ENCODE measurements around the gene LMO4.
A peak's percentile ranks its signal among the peaks of the same experiment; 100 is the strongest.

Gene LMO4, protein sequence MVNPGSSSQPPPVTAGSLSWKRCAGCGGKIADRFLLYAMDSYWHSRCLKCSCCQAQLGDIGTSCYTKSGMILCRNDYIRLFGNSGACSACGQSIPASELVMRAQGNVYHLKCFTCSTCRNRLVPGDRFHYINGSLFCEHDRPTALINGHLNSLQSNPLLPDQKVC

DNA sequence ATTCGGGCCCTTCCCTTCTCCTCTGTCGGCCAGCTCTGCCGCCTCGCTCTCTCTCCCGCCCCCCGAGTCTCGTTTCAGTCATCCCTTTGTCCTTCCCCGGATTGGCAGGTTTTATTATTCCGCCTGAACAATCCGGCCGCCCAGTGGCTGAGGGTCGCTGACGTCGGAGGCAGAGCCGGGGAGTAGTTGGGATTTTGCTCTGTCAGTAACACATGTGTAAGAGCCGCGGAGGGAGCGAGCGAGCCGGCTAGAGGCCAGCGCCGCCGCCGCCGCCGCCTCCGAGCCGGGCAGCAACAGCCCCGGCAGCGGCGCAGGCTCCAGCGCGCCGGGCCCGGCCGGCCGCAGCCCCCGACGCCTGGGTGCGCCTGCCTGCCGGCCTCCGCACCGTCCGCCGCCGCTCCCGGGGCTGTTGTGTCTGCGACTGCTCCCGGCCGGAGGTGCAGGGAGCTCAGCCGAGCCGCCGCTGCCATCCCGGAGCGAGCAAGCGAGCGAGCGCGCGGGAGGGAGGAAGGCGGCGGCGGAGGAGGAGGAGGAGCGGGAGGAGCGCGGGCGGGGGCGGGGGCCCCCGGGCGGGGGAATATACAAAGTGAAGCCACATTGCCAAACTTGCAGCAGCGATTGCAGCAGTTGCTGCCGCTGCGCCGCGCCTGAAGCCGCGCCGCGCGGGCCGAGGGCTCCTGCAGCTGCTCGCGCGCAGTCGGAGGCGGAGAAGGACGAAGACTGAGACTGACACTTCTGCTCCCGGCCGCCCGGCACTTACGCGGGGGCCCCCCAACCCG, at the start of gene LMO4:
LMO4 (plus strand) TSS at position 609 of the 779 bp plus-strand sequence. CDS start 3,136 bp downstream, outside the sequence.
- peak within 1 kb of the TSS; percentile 66 to 86 (median 78) for H3K4me3 ChIP-seq
- H3K27ac ChIP-seq, result peak within 1 kb of the TSS; percentile 87 to 98 (median 94)

DNA sequence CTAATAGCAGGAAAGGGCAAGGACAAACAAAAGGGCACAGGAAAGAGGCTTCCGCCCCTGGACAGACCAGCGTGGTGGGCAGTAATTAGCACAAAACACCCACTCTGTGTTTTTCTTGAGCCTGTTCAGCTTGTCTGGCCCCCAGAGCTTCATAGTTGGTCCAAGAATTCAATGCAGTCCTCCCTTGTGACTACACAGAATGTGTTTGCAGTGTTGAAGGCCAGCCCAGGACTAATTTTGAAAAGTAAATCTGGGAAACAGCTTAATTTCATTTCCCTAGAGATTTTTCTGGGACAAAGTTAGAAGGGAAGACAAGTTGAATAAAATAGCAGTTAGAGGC, 49.2 kb upstream of the LMO4 start:
- H3K27ac ChIP-seq, result peak overlapping the region in 13 of 21 experiments; percentile 9 to 74 (median 41)
- no peak overlapping the region for H3K4me3 ChIP-seq

DNA sequence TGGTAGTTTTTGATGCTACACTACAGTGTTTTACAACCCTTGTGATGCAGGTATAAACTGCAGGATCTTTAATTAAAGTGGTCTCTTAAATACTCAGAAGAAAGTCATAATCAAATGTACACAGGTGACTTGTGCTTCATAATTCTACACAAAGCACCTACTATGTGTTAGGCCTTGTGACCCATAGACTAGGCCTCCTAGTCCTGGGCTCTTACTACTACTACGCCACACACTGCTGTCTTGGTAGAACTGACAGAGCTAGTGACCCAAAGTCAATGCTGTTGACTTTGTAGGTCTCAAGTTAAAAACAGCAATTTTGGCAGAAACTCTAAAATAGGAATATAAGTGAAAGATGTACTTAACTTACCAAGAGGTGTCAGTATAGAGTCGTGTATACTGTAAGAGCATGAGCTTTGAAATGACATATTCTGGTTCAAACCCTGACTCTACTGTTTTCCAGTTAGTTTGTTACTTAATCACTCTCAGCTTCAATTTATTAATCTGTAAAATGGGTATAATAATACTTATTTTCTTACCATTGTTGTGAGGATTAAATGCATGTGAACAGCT, 48.6 kb upstream of the LMO4 start:
- Histone ChIP-seq H3K27ac (peak overlapping the region in 6 of 21 experiments; percentile 32 to 74 (median 50)), H3K4me3 (no peak overlapping the region)

DNA sequence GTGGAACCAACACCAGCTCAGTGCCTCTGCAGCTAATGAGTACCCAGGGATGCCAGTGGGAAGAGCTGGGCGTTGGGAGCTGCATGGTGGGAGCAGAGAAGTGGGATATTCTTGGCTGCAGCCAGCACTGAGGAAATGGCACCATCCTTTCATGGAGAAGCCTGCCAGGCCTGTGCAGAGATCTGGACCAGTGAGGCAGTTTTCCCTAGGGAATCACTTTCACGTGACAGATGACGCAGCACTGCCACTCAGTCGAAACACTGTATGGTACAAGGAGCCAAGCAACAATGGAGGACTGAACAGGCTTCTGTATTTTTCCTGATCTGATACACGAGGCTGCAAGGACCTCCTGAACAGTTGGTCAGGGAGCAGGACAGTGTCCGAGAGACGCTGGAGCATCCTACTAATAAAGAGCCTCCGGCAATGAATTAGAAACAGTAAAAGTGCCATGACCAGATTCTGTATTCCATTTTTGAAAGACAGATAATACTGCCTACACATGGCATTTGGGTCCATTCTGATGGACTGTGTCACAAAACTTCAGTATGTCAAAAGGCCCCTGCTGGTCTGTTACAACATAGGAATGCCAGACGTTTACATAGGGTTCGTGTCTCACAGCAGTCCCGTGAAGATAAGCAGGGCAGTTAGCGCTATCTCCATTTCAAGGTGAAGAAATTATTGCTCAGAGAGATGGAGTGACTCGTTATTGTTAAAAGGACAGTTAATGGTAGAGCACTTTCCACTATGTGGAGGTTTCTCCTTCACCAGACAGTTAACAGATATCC, 44.0 kb upstream of the LMO4 start:
- Histone ChIP-seq H3K4me3 (no peak overlapping the region), H3K27ac (no peak overlapping the region)

- Histone ChIP-seq H3K4me3 (no peak overlapping the region), H3K27ac (no peak overlapping the region)
Observed at GRCh38 chr1:87291107-87291506, 37.6 kb upstream of the LMO4 start.

DNA sequence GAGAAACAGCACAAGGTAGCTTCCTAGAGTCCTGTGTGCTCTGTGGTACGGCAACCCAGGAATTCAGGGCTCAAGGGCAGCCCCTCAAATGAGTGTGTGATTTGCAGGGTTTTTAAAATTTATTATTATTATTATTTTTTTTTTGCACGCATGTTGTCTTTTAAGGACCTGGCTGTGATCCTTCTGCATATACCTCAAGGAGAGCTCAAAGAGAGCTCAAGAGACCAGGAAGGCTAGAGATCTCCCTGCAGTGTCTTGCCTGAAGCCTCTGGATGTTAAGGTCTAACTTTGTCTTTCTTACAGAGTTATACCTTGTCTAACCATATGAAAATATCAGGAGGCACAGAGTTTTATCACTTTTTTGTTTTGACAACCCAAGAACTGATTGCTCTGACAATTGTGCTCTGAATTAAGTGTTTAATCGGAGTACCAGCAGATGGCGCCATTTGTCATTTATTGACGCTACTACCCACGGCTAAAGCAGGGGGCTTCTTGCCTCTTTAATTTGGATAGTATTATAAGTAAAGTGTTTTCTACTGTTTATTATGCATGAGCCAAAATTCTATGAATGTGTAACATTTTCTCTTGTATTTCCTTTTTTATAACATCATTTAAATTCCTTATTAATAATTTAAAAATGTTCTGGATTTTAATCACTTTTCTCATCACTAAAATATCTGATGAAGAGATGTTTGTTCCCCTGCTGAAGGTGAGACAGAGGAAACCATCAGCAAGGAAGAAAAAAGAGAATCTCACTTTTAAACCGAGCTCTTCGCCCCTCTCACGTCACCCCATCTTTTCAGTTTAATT, 35.8 kb upstream of the LMO4 start:
- H3K27ac ChIP-seq, result no peak overlapping the region
- no peak overlapping the region for H3K4me3 ChIP-seq

DNA sequence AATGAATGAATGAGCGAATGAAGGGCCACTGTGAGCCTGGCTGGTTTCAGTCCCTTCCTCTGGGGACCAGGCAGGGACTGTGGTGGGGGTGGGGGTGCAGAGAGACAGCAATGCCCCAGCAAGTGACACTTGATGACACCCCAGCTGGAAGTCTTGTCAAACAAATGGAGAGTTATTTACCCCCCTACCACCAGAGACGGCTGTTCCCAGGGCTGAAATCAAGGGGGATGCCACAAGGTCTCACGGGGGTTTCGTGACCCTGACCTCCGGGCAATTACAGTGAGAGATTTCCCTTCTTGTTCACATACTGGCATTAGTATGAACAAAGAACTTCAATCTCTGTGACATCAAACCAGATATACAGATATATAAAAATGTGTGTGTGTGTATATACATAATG, 34.0 kb upstream of the LMO4 start:
- Histone ChIP-seq H3K4me3 (no peak overlapping the region), H3K27ac (no peak overlapping the region)

DNA sequence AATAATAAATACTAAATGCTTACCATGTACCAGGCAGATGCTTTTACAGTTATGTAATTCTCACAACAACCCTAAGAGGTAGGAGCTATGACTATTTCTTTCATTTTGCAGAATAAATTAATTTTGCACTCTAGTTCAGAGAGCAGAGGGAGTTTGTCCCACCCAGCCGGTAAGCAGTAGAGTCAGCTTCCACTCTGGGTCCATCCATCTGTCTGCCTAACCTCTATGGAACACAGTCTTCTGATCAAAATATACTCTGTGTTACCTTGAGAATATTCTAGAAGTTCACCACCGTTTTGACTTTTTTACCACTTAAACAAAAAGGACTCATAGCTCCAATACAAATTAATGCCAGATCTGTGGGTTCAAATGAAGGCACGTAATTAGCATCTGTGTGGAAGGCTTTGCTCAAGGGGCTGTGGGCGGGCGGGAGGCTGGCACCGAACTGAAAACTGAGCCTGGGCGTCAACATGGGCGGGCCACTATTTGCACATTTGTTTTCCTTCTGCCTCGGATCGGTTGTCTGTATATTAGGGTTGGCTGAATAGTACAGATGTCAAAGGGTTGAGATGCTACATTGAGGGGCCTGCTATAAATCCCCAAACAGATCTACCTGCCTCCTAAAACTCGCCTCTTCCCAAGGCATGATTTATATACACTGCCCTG, 33.1 kb upstream of the LMO4 start:
- Histone ChIP-seq H3K27ac (no peak overlapping the region), H3K4me3 (no peak overlapping the region)

GRCh38 chr1:87296206-87296605, 32.5 kb upstream of the LMO4 start:
- no peak overlapping the region for H3K4me3 ChIP-seq
- no peak overlapping the region for H3K27ac ChIP-seq

DNA sequence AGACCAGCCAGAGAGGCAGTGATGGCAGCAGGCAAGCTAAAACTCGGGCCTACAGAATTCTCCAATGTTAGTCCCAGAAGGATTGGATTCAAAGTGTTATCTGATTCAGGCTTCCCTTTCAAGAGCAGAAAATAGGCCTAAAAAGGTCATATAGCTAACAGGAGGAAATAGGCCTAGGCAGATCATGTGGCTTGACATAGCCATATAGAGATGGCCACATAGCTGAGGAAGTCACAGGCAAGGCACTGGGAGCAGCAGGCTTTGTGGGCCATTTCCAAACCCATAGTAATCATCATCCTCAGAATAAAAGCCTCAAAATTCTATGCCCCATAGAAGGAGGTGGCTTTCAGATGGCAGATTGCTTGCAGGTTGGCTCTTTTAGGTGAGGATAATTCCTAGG, 29.0 kb upstream of the LMO4 start:
- no peak overlapping the region for H3K4me3 ChIP-seq
- H3K27ac ChIP-seq, result no peak overlapping the region

DNA sequence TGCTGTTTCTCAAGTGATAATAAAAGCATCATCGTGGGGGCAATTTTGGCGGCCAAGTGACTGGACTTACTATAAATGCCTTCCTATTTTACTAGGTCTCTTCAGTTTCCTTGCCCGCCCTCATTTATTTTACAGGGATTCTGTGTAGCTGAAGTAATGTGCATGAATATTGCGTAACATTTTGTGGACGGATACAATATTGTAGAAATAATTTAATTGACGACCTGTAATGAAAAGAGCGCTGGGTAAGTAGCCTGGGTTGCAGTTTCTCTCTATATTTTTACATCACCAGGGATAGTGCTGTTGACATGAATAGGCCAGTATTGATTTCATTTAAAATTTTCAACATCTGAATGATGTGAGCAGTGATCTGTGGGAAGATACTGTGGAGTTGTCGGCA, 28.1 kb upstream of the LMO4 start:
- H3K4me3 ChIP-seq, result no peak overlapping the region
- no peak overlapping the region for H3K27ac ChIP-seq

DNA sequence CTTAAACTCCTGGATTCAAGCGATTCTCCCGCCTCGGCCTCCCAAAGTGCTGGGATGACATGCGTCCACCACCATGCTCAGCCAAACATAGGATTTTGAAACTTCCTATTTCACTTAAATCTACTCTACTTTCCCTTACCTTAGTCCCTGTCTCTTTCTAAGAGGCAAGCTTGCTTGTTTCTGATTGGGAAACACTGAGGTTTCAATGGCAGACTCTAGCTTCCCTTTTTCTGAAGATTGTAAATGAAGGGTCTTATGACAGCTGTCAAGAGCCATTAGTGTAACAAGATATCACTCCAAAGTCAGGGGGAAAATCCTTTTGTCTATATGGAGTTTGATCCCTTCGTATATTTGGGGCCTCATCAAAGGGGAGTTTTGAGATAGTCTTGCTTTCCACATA, 23.5 kb upstream of the LMO4 start:
- H3K4me3 ChIP-seq, result no peak overlapping the region
- H3K27ac ChIP-seq, result no peak overlapping the region

DNA sequence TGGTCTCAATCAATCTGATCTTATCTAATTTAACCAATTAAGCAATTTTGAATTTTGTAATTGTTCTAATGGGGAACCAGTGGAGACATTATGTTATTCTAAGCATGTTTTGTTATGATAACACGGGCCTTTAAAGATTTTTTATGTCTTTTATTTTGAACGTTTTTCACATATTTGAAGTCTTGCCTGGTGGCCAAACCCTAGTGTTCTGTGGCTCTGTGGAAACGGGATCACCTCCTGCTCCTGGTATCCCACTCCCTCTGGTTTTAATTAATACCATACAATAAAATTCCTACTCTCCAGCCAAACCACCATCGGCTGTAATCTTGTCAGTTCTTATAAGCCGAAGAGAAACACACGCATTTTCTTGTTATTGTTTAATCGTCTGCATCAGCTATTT, 22.9 kb upstream of the LMO4 start:
- no peak overlapping the region for H3K27ac ChIP-seq
- H3K4me3 ChIP-seq, result no peak overlapping the region

DNA sequence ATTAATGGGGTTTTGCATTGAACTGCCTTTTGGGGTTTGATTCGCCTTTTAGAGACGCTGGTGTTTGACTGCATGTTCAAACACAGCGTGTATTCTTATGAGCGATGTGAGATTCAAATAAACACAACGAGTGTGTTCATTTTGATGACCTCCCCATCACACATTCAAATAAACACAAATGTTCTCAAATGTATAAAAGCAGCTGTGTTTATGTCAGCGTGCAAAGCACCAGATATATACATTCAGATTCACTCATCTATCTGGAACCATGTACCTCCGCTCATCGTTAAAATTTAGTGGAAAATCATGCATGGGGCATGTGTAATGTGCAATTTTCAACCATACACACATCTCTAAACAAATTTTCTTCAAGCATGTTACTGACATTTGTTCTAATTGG, 21.4 kb upstream of the LMO4 start:
- no peak overlapping the region for H3K27ac ChIP-seq
- no peak overlapping the region for H3K4me3 ChIP-seq

DNA sequence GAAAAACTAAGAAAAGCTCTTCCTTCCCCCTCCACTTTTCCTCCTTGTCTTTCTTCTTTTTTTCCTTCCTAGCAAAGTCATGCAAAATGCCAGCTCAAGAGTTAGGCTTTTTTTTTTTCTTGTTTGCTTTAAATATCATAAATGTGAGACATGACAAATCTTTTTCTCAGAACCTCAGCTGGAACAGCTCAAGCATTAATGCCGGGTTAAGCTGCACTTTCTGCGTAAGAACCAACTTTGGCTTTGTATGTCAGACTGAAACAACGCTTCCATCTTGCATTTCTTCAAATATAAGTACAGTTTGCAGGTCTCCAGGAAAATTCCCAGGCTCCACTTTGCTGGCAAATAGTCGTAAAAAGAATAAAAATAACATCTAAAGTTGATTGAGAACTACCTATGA, 20.7 kb upstream of the LMO4 start:
- H3K27ac ChIP-seq, result no peak overlapping the region
- H3K4me3 ChIP-seq, result no peak overlapping the region

GRCh38 chr1:87314091-87314490, 14.6 kb upstream of the LMO4 start:
- no peak overlapping the region for H3K4me3 ChIP-seq
- H3K27ac ChIP-seq, result no peak overlapping the region

DNA sequence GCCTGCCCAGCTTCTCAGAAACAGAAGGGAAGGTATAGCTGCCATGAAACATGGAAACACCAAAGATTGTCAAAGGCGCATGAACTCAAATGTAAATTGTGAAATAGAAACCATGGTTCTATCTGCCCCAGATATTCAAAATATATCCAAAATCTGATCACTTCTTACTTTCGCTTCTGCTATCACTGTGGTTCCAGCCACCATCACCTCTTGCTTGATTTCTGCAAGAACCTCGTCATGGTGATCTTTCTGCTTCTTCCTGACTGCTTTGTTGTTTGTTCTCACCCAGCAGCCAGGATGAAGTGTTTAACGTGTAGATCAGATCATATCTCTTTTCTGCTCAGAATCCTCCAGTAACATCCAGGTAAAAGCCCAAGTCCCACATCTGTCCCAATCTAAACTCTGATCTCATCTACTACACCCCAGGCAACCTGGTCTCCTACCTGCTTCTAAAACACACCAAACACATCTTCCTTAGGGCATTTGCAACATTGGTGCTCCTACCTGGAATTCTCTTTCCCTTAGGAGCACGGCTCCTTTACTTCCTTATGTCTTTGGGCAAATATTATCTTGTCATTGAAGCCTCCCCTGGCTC, 10.5 kb upstream of the LMO4 start:
- Histone ChIP-seq H3K27ac (no peak overlapping the region), H3K4me3 (no peak overlapping the region)

- no peak overlapping the region for H3K4me3 ChIP-seq
Observed at GRCh38 chr1:87318806-87319205, 9.9 kb upstream of the LMO4 start.

More at GRCh38 chr1:87318806-87319205, 9.9 kb upstream of the LMO4 start:
- H3K27ac ChIP-seq, result no peak overlapping the region

All from skin epidermis (tissue), 12 donors.